Measurements from ENCODE around the gene PYGM.
A peak's percentile ranks its signal among the peaks of the same experiment; 100 is the strongest.

The PYGM gene

GRCh38 chr11:64729851-64730382, 29.9 kb downstream of the PYGM start:
- peak; percentile 30 for DNase-seq

GRCh38 chr11:64728757-64729365, 30.9 kb downstream of the PYGM start:
- no peak for DNase-seq

- DNase-seq = no peak
Observed at GRCh38 chr11:64726867-64727530, 32.8 kb downstream of the PYGM start.

- DNase-seq = no peak
Observed at GRCh38 chr11:64726211-64726641, 33.5 kb downstream of the PYGM start.

GRCh38 chr11:64724863-64725532, 34.8 kb downstream of the PYGM start:
- no peak for DNase-seq

GRCh38 chr11:64723907-64724862, 35.6 kb downstream of the PYGM start:
- no peak for DNase-seq

- peak; percentile 83 for DNase-seq
Observed at GRCh38 chr11:64723117-64723906, 36.5 kb downstream of the PYGM start, which contains the start of gene NRXN2. Gene NRXN2, minus strand, starts transcription at chr11:64723197. Its CDS starts 9,498 bp downstream, at chr11:64713699.

- no peak for DNase-seq
Observed at GRCh38 chr11:64722141-64723065, 37.4 kb downstream of the PYGM start.

GRCh38 chr11:64721359-64721699, 38.4 kb downstream of the PYGM start:
- no peak for DNase-seq

GRCh38 chr11:64720640-64721358, 39.0 kb downstream of the PYGM start:
- DNase-seq = no peak

GRCh38 chr11:64720167-64720566, 39.6 kb downstream of the PYGM start:
- no peak for DNase-seq

GRCh38 chr11:64719406-64719805, 40.4 kb downstream of the PYGM start:
- no peak for DNase-seq

- DNase-seq = no peak
Observed at GRCh38 chr11:64718780-64719124, 41.0 kb downstream of the PYGM start.

- DNase-seq = no peak
Observed at GRCh38 chr11:64718084-64718779, 41.5 kb downstream of the PYGM start.

- no peak for DNase-seq
Observed at GRCh38 chr11:64717268-64717578, 42.6 kb downstream of the PYGM start.

- DNase-seq = no peak
Observed at GRCh38 chr11:64716473-64717267, 43.1 kb downstream of the PYGM start.

GRCh38 chr11:64715756-64716472, 43.9 kb downstream of the PYGM start:
- no peak for DNase-seq

GRCh38 chr11:64715110-64715509, 44.7 kb downstream of the PYGM start:
- DNase-seq = no peak

Data from stimulated activated CD4-positive, alpha-beta T cell treated with anti-CD3 and anti-CD28 coated beads, Interleukin-12 subunit alpha, Interleukin-12 subunit beta, amount 100 ng/mL, for 4 hours (primary cell).